Fibroblast of the conjunctiva (primary cell): Measurements from ENCODE around the gene PHF23.

Experiments used
- DNase-seq: peaks from one replicate; pipeline ENCODE4 v3.0.0-alpha.2; 2010; ENCODE audit warnings: low read depth

The PHF23 gene

GRCh38 chr17:7203391-7203790, 35.9 kb downstream of the PHF23 start:
- DNase-seq, result no peak

- DNase-seq, result no peak
Observed at GRCh38 chr17:7196651-7197401, 42.4 kb downstream of the PHF23 start.

GRCh38 chr17:7195971-7196370, 43.3 kb downstream of the PHF23 start:
- DNase-seq, result no peak

- no peak for DNase-seq
Observed at GRCh38 chr17:7192271-7192937, 46.9 kb downstream of the PHF23 start.

- no peak for DNase-seq
Observed at GRCh38 chr17:7191571-7192270, 47.5 kb downstream of the PHF23 start.

GRCh38 chr17:7191069-7191468, 48.2 kb downstream of the PHF23 start:
- DNase-seq, result no peak

GRCh38 chr17:7190276-7190917, 48.9 kb downstream of the PHF23 start:
- no peak for DNase-seq

GRCh38 chr17:7186241-7186640, 53.0 kb downstream of the PHF23 start:
- DNase-seq, result no peak
